Sigmoid colon (tissue), 7 donors: ENCODE results near the gene ECM1. TPM values are rescaled to one million over a fixed set of nuclear protein-coding genes. Genes with fewer than 3 reads are reported as not detected.

Experiments used
- DNase-seq: peaks from one replicate; pipeline ENCODE4 v3.0.0-alpha.2; 2019
- H3K27ac ChIP-seq, 4 donors: fragments of 200-600 bp; sonication (generic); one replicate each; pipeline ENCODE4 v1.5.1; 2016 to 2019; ENCODE audit warnings: mild to moderate bottlenecking in 1 of 4
- H3K27me3 ChIP-seq, 3 donors: fragments of 200-600 bp; sonication (generic); one replicate each; pipeline ENCODE4 v1.5.1; 2019; ENCODE audit warnings: mild to moderate bottlenecking in 1 of 3
- H3K36me3 ChIP-seq, 4 donors: fragments of 200-600 bp; sonication (generic); one replicate each; pipeline ENCODE4 v1.5.1; 2016 to 2019
- H3K4me1 ChIP-seq, 4 donors: fragments of 200-600 bp; sonication (generic); one replicate each; pipeline ENCODE4 v1.5.1; 2017 to 2019
- H3K4me3 ChIP-seq, 4 donors: fragments of 200-600 bp; sonication (generic); one replicate each; pipeline ENCODE4 v1.5.1; 2017 to 2019; ENCODE audit warnings: mild to moderate bottlenecking in 2 of 4, moderate library complexity in 1 of 4
- H3K9me3 ChIP-seq, 4 donors: fragments of 200-600 bp in 3 of 4; sonication (generic) in 3 of 4; one replicate each; pipeline versions ENCODE4 v1.5.1 to v1.6.1; 2013 to 2019
- EP300 ChIP-seq, 4 donors: sonication (generic); formaldehyde crosslinking; IDR thresholded peaks; one replicate each; pipeline ENCODE4 v1.6.1; 2017; ENCODE audit warnings: antibody characterized with exemption in 4 of 4
- POLR2A ChIP-seq, 2 donors: fragments of 450-650 bp; IDR thresholded peaks; one replicate each; pipeline ENCODE4 v1.6.1; 2016; ENCODE audit warnings: antibody characterized with exemption in 2 of 2, mild to moderate bottlenecking in 2 of 2, moderate library complexity in 2 of 2
- POLR2AphosphoS5 ChIP-seq, 4 donors: sonication (generic); formaldehyde crosslinking; IDR thresholded peaks; one replicate each; pipeline ENCODE4 v1.6.1; 2017; ENCODE audit warnings: antibody characterized with exemption in 4 of 4
- WGBS, 2 donors: extraction: QIAGEN DNeasy Blood & Tissue Kit; methylation state at CpG; one replicate each; pipeline ENCODE4 v1.1.7; 2013; 5-methylcytosine and 5-hydroxymethylcytosine counted together
- intact Hi-C: fragments of 100-400 bp; cut with DNase I; formaldehyde crosslinking; loops from one replicate; pipeline ENCODE4 v1.15.1; 2023
- polyA plus RNA-seq, 3 donors: library from polyadenylated mRNA; stranded (reverse); fragments of 200-250 nt; gene quantifications; one replicate each; pipeline ENCODE4 v1.2.3, GENCODE V29; 2013
- total RNA-seq, 4 donors: library from RNA; depleted of rRNA; stranded (reverse); fragments of >200 nt; gene quantifications; one replicate each; pipeline ENCODE4 v1.1.0, GENCODE V29; 2016
- TF ChIP-seq, protein P1 (sequence below), 4 experiments: fragments of 450-650 bp in 3 of 4; fragments of 200-600 bp in 1 of 4; IDR thresholded peaks; one replicate each; pipeline ENCODE4 v1.5.1; 2016 to 2019; ENCODE audit warnings: antibody characterized with exemption in 4 of 4, mild to moderate bottlenecking in 3 of 4, moderate library complexity in 2 of 4
- donor health status: healthy with polysubstance abuse.
- donor health status: Bipolar disorder and iron deficiency.
- donor health status: healthy.

Gene ECM1
- total and polyA plus RNA-seq, 7 donors: 2.1 to 23.8 (median 9.2) TPM

DNA sequence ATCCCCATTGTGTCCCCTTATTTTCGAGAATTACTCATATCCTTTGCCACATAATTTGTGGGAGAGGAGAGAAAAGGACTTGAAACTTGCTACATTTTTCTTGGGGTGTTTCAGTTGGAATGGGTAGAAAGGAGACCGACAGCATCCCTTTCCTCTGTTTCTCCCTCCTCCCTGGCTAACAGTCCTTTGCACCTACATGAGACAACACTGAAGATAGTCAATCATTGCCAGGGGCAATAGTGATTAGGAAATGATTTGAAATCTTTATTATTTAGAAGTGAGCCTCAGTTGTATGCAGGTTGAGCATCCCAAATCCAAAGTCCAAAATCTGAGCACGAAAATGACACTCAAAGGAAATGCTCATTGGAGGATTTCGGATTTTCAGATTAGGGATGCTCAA lies 28.5 kb upstream of the ECM1 start:
- peaks cover 0 to 4% (median 0%) of the 10 kb centered on the region in 4 donors for H3K4me1 ChIP-seq
- no peak for DNase-seq
- TF ChIP-seq POLR2A (IDR thresholded peaks at IDR 0.05) (no peak), EP300 (IDR thresholded peaks at IDR 0.05) (no peak), POLR2AphosphoS5 (IDR thresholded peaks at IDR 0.05) (no peak)
- TF ChIP-seq, protein P1, sequence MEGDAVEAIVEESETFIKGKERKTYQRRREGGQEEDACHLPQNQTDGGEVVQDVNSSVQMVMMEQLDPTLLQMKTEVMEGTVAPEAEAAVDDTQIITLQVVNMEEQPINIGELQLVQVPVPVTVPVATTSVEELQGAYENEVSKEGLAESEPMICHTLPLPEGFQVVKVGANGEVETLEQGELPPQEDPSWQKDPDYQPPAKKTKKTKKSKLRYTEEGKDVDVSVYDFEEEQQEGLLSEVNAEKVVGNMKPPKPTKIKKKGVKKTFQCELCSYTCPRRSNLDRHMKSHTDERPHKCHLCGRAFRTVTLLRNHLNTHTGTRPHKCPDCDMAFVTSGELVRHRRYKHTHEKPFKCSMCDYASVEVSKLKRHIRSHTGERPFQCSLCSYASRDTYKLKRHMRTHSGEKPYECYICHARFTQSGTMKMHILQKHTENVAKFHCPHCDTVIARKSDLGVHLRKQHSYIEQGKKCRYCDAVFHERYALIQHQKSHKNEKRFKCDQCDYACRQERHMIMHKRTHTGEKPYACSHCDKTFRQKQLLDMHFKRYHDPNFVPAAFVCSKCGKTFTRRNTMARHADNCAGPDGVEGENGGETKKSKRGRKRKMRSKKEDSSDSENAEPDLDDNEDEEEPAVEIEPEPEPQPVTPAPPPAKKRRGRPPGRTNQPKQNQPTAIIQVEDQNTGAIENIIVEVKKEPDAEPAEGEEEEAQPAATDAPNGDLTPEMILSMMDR (IDR thresholded peaks at IDR 0.05): no peak

DNA sequence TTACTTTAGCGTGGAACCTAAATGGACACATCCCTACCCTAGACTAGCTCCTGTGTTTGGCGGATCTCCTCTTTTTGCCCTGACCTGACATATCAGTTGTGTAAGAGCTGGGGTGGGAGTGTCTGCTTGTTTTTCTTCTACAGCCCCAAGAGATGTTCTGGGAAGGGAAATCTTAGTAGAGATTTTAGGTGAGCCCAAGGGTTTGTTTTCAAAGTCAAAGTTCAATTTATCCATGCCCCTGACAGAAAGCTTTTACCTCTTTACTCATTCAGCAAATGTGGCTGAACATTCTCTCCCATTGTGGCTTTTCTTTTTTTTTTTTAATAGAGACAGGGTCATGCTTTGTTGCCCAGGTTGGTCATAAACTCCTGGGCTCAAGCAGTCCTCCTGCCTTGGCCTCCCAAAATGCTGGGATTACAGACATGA lies 28.0 kb upstream of the ECM1 start:
- Histone ChIP-seq H3K27ac (no peak overlapping the region), H3K36me3 (no peaks in the 10 kb centered on the region), H3K4me1 (peaks cover 0 to 4% (median 0%) of the 10 kb centered on the region in 4 donors), H3K9me3 (no peaks in the 10 kb centered on the region), H3K4me3 (no peak overlapping the region), H3K27me3 (no peaks in the 10 kb centered on the region)
- intact Hi-C loops: no loop called here
- peak; percentile 11 for DNase-seq
- TF ChIP-seq, protein P1 (IDR thresholded peaks at IDR 0.05): no peak
- TF ChIP-seq EP300 (IDR thresholded peaks at IDR 0.05): no peak
- TF ChIP-seq POLR2A (IDR thresholded peaks at IDR 0.05): no peak
- TF ChIP-seq POLR2AphosphoS5 (IDR thresholded peaks at IDR 0.05): no peak
- 30 to 61% methylated on average over 2 of the region's 2 CpGs for WGBS, 2 donors

More for the DNA sequence above, 28.5 kb upstream of the ECM1 start:
- Histone ChIP-seq H3K9me3 (no peaks in the 10 kb centered on the region), H3K4me3 (no peak overlapping the region), H3K36me3 (no peaks in the 10 kb centered on the region), H3K27ac (no peak overlapping the region), H3K27me3 (no peaks in the 10 kb centered on the region)
- intact Hi-C loops: no loop called here
- 40 to 64% methylated on average over 4 of the region's 4 CpGs for WGBS, 2 donors

DNA sequence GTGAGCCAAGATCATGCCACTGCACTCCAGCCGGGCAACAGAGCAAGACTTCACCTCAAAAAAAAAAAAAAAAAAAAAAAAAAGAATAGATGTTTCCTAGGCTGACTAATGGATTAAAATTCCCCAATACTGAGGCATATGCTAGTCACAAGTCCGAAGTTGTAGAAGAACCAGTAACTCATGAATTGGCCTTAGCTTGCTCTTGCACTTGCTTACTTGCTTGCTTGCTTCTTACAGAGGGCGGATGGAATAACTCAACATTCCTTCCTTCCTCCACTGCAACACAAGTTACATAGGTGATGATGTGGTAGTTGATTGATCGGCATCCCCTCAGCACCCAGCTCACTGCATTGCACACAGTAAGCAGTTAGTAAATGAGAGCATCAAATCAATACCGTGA lies 23.5 kb upstream of the ECM1 start:
- Histone ChIP-seq H3K9me3 (no peaks in the 10 kb centered on the region), H3K36me3 (peaks cover 0 to 6% (median 0%) of the 10 kb centered on the region in 4 donors), H3K27me3 (no peaks in the 10 kb centered on the region), H3K4me1 (peaks cover 0 to 11% (median 9%) of the 10 kb centered on the region in 4 donors), H3K27ac (no peak overlapping the region), H3K4me3 (no peak overlapping the region)
- DNase-seq: peak; percentile 14
- 88 to 90% methylated on average over 5 of the region's 5 CpGs for WGBS, 2 donors
- no peak for TF ChIP-seq EP300 (IDR thresholded peaks at IDR 0.05)
- intact Hi-C loops: no loop called here

DNA sequence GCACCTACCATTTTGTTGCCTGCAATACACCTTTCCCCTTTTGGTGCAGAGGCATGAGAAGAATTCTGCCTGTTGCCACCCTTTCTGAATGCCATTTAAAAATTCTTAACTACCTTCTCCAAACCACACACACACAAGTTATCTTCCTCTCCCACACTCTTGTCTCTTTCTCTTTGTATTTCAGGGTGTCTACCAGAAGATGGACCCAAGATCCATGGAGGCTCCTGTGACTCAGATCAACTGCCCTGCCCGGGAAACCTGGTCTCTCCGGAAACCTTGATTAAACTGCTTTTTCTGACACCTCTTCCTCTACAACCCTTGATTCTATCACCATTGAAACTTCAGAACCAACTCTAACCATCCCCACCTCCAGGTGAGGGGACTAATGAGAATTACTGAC lies 23.0 kb upstream of the ECM1 start:
- TF ChIP-seq, protein P1 (IDR thresholded peaks at IDR 0.05): no peak
- TF ChIP-seq EP300 (IDR thresholded peaks at IDR 0.05): no peak
- TF ChIP-seq POLR2AphosphoS5 (IDR thresholded peaks at IDR 0.05): no peak
- TF ChIP-seq POLR2A (IDR thresholded peaks at IDR 0.05): no peak
- H3K27me3 ChIP-seq: no peaks in the 10 kb centered on the region
- WGBS, 2 donors: 3 to 33% methylated on average over 2 of the region's 2 CpGs
- H3K9me3 ChIP-seq: no peaks in the 10 kb centered on the region
- H3K4me3 ChIP-seq: no peak overlapping the region
- H3K27ac ChIP-seq: no peak overlapping the region
- peaks cover 0 to 11% (median 9%) of the 10 kb centered on the region in 4 donors for H3K4me1 ChIP-seq
- H3K36me3 ChIP-seq: peaks cover 0 to 7% (median 0%) of the 10 kb centered on the region in 4 donors
- no peak for DNase-seq
- intact Hi-C loops: no loop called here

DNA sequence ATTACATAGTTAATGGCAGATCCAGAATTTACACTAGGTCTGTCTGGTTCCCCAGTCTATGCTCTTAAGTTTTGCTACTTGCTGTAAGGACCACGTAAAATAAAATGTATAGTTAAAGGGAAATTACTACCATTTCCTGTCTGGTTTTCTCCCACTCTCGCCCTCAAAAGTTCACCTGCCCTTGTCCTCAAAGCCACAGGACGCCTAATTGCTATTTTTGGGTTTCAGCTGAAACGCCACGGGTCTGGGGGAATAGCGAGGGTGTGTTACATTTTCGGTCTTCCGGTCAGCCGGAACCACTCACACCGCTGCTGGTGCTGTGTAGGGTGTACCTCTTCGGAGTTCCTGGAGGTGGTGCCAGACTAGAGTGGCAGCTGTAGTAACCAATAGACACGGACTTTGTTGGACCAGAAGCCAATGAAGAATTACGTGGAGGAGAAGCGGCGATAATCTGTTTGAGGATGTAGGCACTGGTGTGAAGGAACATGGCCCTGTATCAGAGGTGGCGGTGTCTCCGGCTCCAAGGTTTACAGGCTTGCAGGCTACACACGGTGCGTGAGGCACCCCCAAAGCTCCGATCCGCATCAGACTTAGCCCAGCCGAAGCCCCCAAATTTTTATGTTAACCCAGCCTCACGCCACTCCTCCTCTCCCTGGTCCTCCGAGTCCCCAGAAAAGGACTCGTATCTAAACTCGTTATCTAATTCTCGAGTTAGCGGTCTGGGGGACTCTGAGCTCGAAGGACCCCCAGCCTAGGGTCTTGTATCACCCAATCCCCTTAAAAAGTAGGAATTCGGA lies 20.7 kb upstream of the ECM1 start, which contains the start of gene TARS2:
TSS of gene TARS2 (plus strand) at position 454 of the 797 bp plus-strand sequence. CDS start at position 486, 32 bp downstream.
- TF ChIP-seq, protein P1 (IDR thresholded peaks at IDR 0.05): peak in 3 of 4 experiments; percentile 19 to 63 (median 30)
- peak; percentile 48 to 77 (median 65) for TF ChIP-seq POLR2AphosphoS5 (IDR thresholded peaks at IDR 0.05)
- peak; percentile 11 to 41 for TF ChIP-seq POLR2A (IDR thresholded peaks at IDR 0.05)
- no peak for TF ChIP-seq EP300 (IDR thresholded peaks at IDR 0.05)
- H3K27me3 ChIP-seq: no peaks in the 10 kb centered on the region
- 0% methylated on average over 30 of the region's 30 CpGs for WGBS, 2 donors
- peak within 1 kb of the TSS; percentile 61 to 84 (median 78) for H3K4me3 ChIP-seq
- peak within 1 kb of the TSS; percentile 73 to 78 (median 76) for H3K27ac ChIP-seq
- H3K36me3 ChIP-seq: peaks cover under 1 to 21% (median 10%) of the 10 kb centered on the region in 4 donors
- no peaks in the 10 kb centered on the region for H3K9me3 ChIP-seq
- DNase-seq: peak; percentile 99
- intact Hi-C loops: no loop called here
- H3K4me1 ChIP-seq: peaks cover 0 to 11% (median 9%) of the 10 kb centered on the region in 4 donors
